Kidney epithelial cell (primary cell): ENCODE results near the gene IGSF22. TPM values are rescaled to one million over a fixed set of nuclear protein-coding genes. Genes with fewer than 3 reads are reported as not detected.
"Not testable (repeated sequence)": the region's sequence is repeated elsewhere in the genome, so short reads cannot be mapped to it uniquely, and the experiment has no call there.

Experiments
- DNase-seq: peaks from one replicate; pipeline ENCODE4 v3.0.0-alpha.2; 2010; ENCODE audit warnings: low read depth
- H3K27me3 ChIP-seq: 2 replicates; pipeline ENCODE4 v1.6.0; 2011; ENCODE audit warnings: low read length; ENCODE audit not compliant: control insufficient read depth, insufficient read depth
- H3K36me3 ChIP-seq: 2 replicates; pipeline ENCODE4 v1.5.1; 2011; ENCODE audit warnings: low read length; ENCODE audit not compliant: control insufficient read depth, insufficient read depth
- H3K4me3 ChIP-seq: 2 replicates; pipeline ENCODE4 v1.5.1; 2011; ENCODE audit warnings: low read depth, mild to moderate bottlenecking, control low read depth, low read length
- CTCF ChIP-seq: IDR thresholded peaks from 2 replicates; pipeline ENCODE4 v1.5.1; 2011; ENCODE audit warnings: mild to moderate bottlenecking, moderate library complexity, low read length, control low read depth, inconsistent platforms; ENCODE audit not compliant: insufficient read depth, poor library complexity, severe bottlenecking
- total RNA-seq: library from RNA; depleted of rRNA; stranded (reverse); fragments of >200 nt; gene quantifications from 2 replicates; pipeline ENCODE4 v1.2.3, GENCODE V29; 2015

IGSF22 gene
- total RNA-seq, 1 donor from 2014 or later = 0.04 TPM

- no peak for DNase-seq
- no peak for TF ChIP-seq CTCF
- H3K4me3 ChIP-seq = no peak overlapping the region
- no peaks in the 10 kb centered on the region for H3K27me3 ChIP-seq
- no peaks in the 10 kb centered on the region for H3K36me3 ChIP-seq
Observed at GRCh38 chr11:18684267-18684666, 41.7 kb downstream of the IGSF22 start.

- DNase-seq = no peak
- H3K4me3 ChIP-seq = no peak overlapping the region
- no peaks in the 10 kb centered on the region for H3K27me3 ChIP-seq
- no peak for TF ChIP-seq CTCF
- no peaks in the 10 kb centered on the region for H3K36me3 ChIP-seq
Observed at GRCh38 chr11:18682466-18682865, 43.5 kb downstream of the IGSF22 start.

GRCh38 chr11:18681949-18682348 is 44.0 kb downstream of the IGSF22 start:
- DNase-seq, H3K4me3 ChIP-seq, H3K36me3 ChIP-seq, H3K27me3 ChIP-seq: not testable (repeated sequence)

DNA sequence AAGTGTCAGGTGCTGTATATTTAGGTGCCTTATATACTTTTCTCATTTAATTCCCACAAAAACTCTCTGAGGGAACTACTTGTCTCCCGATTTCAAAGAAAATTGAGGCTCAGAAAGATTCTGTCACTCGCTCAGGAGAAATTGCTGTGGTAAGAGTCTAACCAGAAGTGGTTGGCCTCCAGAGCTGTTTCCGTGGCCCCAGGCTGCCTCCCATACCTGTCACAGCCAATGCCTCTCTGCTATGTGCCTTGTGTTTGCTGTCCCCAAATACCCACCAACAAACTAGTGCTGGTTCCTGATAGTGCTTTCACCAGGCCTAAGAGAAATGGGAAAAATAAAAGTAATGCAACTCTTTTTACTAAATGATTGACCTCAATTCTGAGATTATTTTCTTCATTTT is 48.4 kb downstream of the IGSF22 start:
- no peak for DNase-seq
- Histone ChIP-seq H3K27me3 (no peaks in the 10 kb centered on the region), H3K4me3 (no peak overlapping the region), H3K36me3 (no peaks in the 10 kb centered on the region)
- TF ChIP-seq CTCF = no peak

DNA sequence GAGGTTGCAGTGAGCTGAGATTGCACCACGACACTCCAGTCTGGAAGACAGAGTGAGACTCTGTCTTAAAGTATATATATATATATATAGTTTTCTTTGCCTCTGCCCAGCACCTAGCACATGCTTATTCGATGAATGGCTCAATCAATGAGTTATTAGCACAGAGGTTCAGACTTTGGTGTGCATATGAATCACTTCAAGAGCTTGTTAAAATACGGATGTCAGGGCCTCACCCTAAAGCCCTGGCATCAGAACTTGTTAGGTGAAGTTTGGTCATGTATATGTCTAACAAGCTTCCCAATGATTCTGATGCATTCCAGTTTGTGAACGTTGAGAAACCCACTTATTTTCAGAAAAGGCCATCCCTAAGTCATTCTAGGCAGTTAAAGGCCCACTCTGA is 49.2 kb downstream of the IGSF22 start:
- DNase-seq = no peak
- no peak for TF ChIP-seq CTCF
- no peak overlapping the region for H3K4me3 ChIP-seq
- no peaks in the 10 kb centered on the region for H3K27me3 ChIP-seq
- H3K36me3 ChIP-seq = no peaks in the 10 kb centered on the region

- H3K36me3 ChIP-seq, H3K4me3 ChIP-seq, DNase-seq, H3K27me3 ChIP-seq: not testable (repeated sequence)
Observed at GRCh38 chr11:18672209-18672608, 53.8 kb downstream of the IGSF22 start.

DNA sequence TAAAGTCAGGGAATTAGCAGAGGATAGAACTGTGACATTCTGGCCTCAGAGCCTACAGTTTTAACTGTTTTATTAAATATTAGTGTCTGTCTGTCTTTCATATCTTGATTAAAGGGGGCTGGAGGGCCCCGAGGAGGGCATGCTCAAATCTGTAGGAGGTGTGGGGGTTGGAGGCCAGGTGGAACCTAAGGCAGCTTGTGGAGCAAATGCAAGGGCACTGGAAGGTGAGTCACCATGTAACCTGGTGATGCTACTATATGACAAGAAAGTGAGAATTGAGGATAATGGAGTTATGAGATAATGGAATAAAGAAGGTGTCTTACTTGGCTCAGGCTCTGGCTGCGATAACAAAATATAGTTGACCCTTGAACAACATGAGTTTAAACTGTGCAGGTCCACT is 54.7 kb downstream of the IGSF22 start:
- TF ChIP-seq CTCF = no peak
- DNase-seq = no peak
- Histone ChIP-seq H3K4me3 (no peak overlapping the region), H3K36me3 (no peaks in the 10 kb centered on the region), H3K27me3 (no peaks in the 10 kb centered on the region)
